ENCODE measurements around the gene CTNNA1. TPM values are rescaled to one million over a fixed set of nuclear protein-coding genes. Genes with fewer than 3 reads are reported as not detected.
A peak's percentile ranks its signal among the peaks of the same experiment; 100 is the strongest.

The CTNNA1 gene
- total and polyA plus RNA-seq, 9 of the 15 experiments (the other 6 are each of a cell fraction or from before 2014, with no cell fraction given) = 29.6 to 117 (median 89.1) TPM

- TF ChIP-seq ZNF740 (CRISPR knock-in tag; IDR thresholded peaks at IDR 0.05) = no peak
- no peak for TF ChIP-seq ZNF740 (tag; IDR thresholded peaks at IDR 0.05)
- TF ChIP-seq MAFG (tag; conservative IDR thresholded peaks at IDR 0.05) = no peak
- no peak for TF ChIP-seq PCBP2 (IDR thresholded peaks at IDR 0.05; ENCODE audit: low read depth, low read length, poor library complexity, severe bottlenecking)
- TF ChIP-seq ZNF512 (tag; IDR thresholded peaks at IDR 0.05) = no peak
- no peak for TF ChIP-seq SMARCB1 (IDR thresholded peaks at IDR 0.05; ENCODE audit: insufficient read length, low read depth)
- TF ChIP-seq, protein P1, sequence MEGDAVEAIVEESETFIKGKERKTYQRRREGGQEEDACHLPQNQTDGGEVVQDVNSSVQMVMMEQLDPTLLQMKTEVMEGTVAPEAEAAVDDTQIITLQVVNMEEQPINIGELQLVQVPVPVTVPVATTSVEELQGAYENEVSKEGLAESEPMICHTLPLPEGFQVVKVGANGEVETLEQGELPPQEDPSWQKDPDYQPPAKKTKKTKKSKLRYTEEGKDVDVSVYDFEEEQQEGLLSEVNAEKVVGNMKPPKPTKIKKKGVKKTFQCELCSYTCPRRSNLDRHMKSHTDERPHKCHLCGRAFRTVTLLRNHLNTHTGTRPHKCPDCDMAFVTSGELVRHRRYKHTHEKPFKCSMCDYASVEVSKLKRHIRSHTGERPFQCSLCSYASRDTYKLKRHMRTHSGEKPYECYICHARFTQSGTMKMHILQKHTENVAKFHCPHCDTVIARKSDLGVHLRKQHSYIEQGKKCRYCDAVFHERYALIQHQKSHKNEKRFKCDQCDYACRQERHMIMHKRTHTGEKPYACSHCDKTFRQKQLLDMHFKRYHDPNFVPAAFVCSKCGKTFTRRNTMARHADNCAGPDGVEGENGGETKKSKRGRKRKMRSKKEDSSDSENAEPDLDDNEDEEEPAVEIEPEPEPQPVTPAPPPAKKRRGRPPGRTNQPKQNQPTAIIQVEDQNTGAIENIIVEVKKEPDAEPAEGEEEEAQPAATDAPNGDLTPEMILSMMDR (IDR thresholded peaks at IDR 0.05 in 2 of 3, conservative IDR thresholded peaks at IDR 0.05 in 1 of 3; ENCODE audit: insufficient read depth in 2 of 3, low read depth in 1 of 3, low read length in 3 of 3) = 0 out of 6 replicates have a peak, but pooled peaks of 1 of the 3 experiments have one; percentile 4
- TF ChIP-seq, protein P2, sequence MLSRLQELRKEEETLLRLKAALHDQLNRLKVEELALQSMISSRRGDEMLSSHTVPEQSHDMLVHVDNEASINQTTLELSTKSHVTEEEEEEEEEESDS (CRISPR knock-in tag; IDR thresholded peaks at IDR 0.05) = no peak
- TF ChIP-seq L3MBTL2 (IDR thresholded peaks at IDR 0.05) = no peak
- TF ChIP-seq NRF1 (conservative IDR thresholded peaks at IDR 0.05 in 1 of 2, IDR thresholded peaks at IDR 0.05 in 1 of 2) = no peak
- TF ChIP-seq NCOR1 (IDR thresholded peaks at IDR 0.05) = no peak
- no peak for TF ChIP-seq PHB2 (IDR thresholded peaks at IDR 0.05; ENCODE audit: low read depth)
- TF ChIP-seq CHAMP1 (IDR thresholded peaks at IDR 0.05) = no peak
- no peak for TF ChIP-seq RBBP5 (IDR thresholded peaks at IDR 0.05; ENCODE audit: borderline replicate concordance, insufficient read depth, low read length, poor library complexity, severe bottlenecking)
- TF ChIP-seq EHMT2 (IDR thresholded peaks at IDR 0.05) = no peak
- TF ChIP-seq SREBF2 (CRISPR knock-in tag; IDR thresholded peaks at IDR 0.05) = no peak
- TF ChIP-seq, protein P3, sequence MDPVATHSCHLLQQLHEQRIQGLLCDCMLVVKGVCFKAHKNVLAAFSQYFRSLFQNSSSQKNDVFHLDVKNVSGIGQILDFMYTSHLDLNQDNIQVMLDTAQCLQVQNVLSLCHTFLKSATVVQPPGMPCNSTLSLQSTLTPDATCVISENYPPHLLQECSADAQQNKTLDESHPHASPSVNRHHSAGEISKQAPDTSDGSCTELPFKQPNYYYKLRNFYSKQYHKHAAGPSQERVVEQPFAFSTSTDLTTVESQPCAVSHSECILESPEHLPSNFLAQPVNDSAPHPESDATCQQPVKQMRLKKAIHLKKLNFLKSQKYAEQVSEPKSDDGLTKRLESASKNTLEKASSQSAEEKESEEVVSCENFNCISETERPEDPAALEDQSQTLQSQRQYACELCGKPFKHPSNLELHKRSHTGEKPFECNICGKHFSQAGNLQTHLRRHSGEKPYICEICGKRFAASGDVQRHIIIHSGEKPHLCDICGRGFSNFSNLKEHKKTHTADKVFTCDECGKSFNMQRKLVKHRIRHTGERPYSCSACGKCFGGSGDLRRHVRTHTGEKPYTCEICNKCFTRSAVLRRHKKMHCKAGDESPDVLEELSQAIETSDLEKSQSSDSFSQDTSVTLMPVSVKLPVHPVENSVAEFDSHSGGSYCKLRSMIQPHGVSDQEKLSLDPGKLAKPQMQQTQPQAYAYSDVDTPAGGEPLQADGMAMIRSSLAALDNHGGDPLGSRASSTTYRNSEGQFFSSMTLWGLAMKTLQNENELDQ (CRISPR knock-in tag; IDR thresholded peaks at IDR 0.05; ENCODE audit: borderline replicate concordance) = no peak
These were observed 221.2 kb downstream of the CTNNA1 start (continued) for GRCh38 chr5:138974227-138975063.

Measured in K562 (cell line).